Measurements from ENCODE around the gene PDCD1.
"Not testable (repeated sequence)": the region's sequence is repeated elsewhere in the genome, so short reads cannot be mapped to it uniquely, and the experiment has no call there.

The PDCD1 gene

GRCh38 chr2:241801611-241802420 lies 56.9 kb downstream of the PDCD1 start:
- DNase-seq (ENCODE audit: low read depth in 2 of 3, low spot score in 2 of 3), result no peak

- not testable (repeated sequence) for DNase-seq (ENCODE audit: low read depth in 2 of 3, low spot score in 2 of 3)
These were observed 58.3 kb downstream of the PDCD1 start for GRCh38 chr2:241800198-241800903.

Data from activated CD8-positive, alpha-beta memory T cell treated with anti-CD3 and anti-CD28 coated beads for 48 hours (primary cell).